HK-2 (cell line): Measurements from ENCODE around the gene PPP3R1.
"Not testable (repeated sequence)": the region's sequence is repeated elsewhere in the genome, so short reads cannot be mapped to it uniquely, and the experiment has no call there.

Experiments used
- DNase-seq: peaks from one replicate; pipeline ENCODE4 v3.0.0-alpha.2; 2018; ENCODE audit not compliant: unreplicated experiment

The PPP3R1 gene

DNA sequence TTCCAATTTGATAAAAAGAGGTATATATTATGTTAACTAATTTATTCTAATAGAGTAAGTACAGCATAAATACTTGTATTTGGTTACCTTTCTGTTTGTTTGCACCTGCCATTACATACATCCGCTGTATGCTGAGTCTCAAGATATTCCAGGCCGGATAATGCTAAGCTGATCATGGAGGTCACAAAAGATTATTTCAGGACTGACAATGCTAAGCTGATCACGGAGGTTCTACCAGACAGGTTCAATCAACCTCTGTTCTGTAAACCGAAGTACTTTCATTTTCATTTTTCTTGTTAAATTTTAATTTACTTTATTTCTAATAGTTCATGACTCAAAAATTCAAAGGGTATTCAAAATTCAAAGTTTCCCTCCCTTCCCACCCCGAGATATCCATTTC is 63.5 kb downstream of the PPP3R1 start:
- DNase-seq, result no peak

GRCh38 chr2:68187329-68187728 is 65.0 kb downstream of the PPP3R1 start:
- DNase-seq, result no peak

GRCh38 chr2:68185541-68186164 is 66.7 kb downstream of the PPP3R1 start:
- DNase-seq, result peak; percentile 11

- no peak for DNase-seq
Observed at GRCh38 chr2:68182902-68183301, 69.4 kb downstream of the PPP3R1 start.

DNA sequence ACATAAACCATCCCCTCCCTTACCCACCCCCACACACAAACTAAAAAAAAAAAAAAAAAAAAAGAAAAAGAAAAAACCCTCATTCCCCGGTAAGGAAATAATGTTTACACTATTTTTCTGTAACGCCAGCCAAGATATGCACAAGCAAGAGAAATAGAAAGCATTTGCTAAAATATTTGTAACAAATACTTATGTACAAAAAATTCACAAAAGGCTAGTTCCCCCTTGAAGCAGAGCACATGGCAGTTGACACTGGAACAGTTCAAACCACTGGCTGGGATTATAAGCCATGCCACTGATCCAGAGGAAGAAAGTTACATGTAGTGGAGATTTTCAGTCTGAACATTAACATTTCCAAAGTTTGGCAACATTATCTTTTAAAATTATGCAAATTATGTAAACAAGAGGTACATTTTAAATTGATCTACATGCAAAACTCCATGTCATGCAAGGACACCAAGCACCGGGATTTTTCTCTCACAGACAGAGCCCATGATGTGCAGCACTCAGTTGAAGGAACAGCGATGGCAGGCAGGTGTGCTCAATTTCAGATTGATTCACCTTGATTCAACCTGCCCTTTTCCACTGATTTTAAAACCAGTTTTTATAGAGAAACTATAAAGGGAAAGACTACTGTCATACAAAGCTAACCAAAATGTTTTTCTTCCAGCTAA is 73.2 kb downstream of the PPP3R1 start:
- no peak for DNase-seq

DNA sequence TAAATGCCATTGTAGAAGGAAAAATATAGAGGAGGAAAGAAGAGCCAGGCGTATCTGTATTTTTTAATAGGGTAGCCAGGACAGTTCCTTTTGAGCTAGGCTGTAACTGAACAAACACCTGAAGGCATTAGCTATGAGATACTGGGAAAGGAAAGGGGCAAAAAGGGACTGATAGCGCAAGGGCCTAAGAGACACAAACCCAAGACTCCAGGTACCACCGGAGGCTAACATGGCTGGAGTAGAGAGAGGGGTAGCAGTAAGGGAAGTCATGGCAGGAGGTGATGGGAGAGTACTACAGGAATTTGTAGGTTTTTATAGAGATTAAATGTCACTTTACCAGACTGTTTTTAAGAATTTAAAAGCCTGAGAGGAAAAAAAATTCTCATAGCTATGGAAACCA is 73.9 kb downstream of the PPP3R1 start:
- no peak for DNase-seq

- DNase-seq, result no peak
Observed at GRCh38 chr2:68177541-68177940, 74.8 kb downstream of the PPP3R1 start.

GRCh38 chr2:68176657-68177056 is 75.7 kb downstream of the PPP3R1 start:
- no peak for DNase-seq

GRCh38 chr2:68175210-68175609 is 77.1 kb downstream of the PPP3R1 start:
- DNase-seq, result not testable (repeated sequence)

- DNase-seq, result no peak
Observed at GRCh38 chr2:68172990-68173700, 79.2 kb downstream of the PPP3R1 start.

GRCh38 chr2:68172521-68172920 is 79.8 kb downstream of the PPP3R1 start:
- no peak for DNase-seq

DNA sequence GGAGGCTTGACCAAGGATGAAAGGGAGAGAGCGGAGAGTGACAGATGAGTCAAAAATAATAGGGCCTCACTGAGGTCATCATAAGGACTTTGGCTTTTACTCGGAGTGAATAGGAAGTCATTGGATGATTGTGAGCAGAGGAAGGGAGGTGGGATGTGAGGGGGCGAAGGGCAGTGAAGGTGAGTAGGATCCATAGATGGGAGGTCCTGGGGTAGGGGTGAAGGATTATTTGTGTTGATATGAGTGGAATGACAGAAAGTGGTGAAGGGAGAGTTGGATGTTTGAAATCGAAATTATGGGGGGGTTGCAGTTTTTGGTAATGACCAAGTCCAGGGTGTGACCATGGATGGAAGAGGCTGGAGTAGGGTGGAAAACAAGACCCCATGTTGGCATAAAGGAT is 80.6 kb downstream of the PPP3R1 start:
- no peak for DNase-seq

DNA sequence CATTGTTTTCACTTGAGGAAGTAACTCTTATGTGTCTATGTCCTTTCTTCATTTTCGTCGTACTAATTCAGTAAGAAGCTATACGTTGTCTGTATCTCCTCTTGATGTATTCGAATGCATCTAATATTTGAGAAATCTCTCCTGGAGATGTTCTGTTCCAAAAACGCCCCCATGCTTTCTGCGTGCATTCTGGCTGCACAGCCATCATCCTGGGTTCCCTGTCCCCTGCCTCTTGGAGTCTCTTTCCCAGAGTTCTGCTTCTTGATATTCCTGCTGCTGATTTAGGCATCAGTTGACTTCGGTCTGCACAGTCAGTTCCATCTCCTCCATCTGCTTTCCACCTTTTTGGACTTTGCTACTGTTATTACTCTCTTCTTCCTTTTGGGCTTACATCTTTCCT is 81.2 kb downstream of the PPP3R1 start:
- no peak for DNase-seq

GRCh38 chr2:68169308-68169707 is 83.0 kb downstream of the PPP3R1 start:
- no peak for DNase-seq

GRCh38 chr2:68167186-68167585 is 85.1 kb downstream of the PPP3R1 start:
- DNase-seq, result no peak

GRCh38 chr2:68163641-68164040 is 88.7 kb downstream of the PPP3R1 start:
- no peak for DNase-seq

DNA sequence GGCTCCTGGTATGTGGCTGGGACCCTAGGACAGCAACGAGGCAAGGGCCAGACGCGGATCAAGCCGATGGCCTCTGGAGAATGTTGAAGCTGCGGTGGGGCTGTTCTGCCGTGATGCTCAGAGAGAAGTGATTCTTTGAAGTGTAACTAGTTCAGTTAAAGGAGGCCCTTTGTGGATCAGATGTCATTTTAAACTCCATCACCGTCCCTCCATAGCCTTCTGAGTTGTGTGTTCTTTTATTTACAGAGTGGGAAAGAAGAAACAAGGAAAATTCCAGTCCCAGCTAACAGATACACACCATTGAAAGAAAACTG is 94.2 kb downstream of the PPP3R1 start:
- DNase-seq, result no peak

DNA sequence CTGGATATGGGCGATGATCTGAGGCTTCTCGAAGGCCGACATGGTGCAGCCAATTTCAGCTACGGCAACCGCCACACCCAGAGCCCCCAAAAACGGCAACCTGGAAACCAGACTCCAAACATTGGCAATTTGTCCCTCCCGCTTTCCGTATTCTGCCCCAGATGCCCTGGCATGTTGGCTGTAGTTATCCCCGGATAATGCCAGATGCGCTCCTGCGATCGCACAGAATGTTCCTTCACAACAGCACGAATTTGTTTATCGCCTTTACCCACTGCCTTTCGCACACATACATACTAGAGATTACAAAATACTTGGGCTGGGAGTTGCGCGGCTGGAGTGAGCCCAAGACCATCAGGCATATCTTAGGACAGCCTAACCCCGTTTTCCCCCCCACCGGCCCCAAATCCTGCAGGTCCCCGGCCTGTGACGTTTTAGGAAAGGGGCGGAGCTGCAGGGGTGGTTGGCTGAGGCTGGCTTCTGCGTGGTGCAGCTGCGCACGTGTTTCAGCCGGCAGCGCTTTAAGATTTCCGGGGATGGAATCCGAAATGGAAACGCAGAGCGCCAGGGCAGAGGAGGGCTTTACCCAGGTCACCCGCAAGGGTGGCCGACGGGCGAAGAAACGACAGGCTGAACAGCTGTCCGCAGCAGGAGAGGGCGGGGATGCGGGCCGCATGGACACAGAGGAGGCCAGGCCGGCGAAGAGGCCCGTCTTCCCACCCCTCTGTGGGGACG is 94.8 kb downstream of the PPP3R1 start, which contains the start of gene PNO1:
Gene PNO1 (plus strand): TSS at position 487 of the 732 bp plus-strand sequence. CDS start 47 bp downstream, at position 534.
- peak; percentile 93 for DNase-seq

DNA sequence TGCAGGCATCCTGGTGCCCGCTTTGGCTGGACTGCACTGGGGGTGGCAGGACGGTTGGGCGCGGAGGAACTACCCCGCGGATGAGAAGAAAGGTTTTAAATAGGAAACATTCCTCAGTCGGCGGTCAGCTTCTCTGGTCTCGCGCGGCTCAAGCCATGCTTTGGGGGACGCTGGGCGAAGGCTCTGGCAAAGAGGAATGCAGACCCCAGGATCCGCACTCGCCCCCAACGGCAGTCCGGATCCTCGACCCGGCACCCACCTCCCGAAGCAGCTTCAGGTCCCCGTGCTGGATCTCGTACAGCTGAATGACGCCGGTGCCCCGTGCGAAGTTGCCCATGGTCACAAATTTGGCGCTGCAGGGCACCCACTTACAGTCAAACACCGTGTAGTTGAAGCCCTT is 95.3 kb downstream of the PPP3R1 start:
- no peak for DNase-seq

- no peak for DNase-seq
Observed at GRCh38 chr2:68156419-68156818, 95.9 kb downstream of the PPP3R1 start.

- no peak for DNase-seq
Observed at GRCh38 chr2:68155618-68156017, 96.7 kb downstream of the PPP3R1 start.

GRCh38 chr2:68152681-68153347 is 99.5 kb downstream of the PPP3R1 start:
- no peak for DNase-seq
